GM12892 (cell line): ENCODE results near the gene CCDC80.

ENCODE experiments used
- POLR2A ChIP-seq: IDR thresholded peaks from 2 replicates; pipeline ENCODE4 v1.6.1; 2011; ENCODE audit warnings: low read depth, low read length, control low read depth
- POLR2AphosphoS5 ChIP-seq: IDR thresholded peaks from 2 replicates; pipeline ENCODE4 v1.6.1; 2011; ENCODE audit warnings: low read depth, low read length, control low read depth
- TAF1 ChIP-seq: IDR thresholded peaks from 2 replicates; pipeline ENCODE4 v1.6.1; 2011; ENCODE audit warnings: low read depth, mild to moderate bottlenecking, control low read depth, low read length, borderline replicate concordance

DNA sequence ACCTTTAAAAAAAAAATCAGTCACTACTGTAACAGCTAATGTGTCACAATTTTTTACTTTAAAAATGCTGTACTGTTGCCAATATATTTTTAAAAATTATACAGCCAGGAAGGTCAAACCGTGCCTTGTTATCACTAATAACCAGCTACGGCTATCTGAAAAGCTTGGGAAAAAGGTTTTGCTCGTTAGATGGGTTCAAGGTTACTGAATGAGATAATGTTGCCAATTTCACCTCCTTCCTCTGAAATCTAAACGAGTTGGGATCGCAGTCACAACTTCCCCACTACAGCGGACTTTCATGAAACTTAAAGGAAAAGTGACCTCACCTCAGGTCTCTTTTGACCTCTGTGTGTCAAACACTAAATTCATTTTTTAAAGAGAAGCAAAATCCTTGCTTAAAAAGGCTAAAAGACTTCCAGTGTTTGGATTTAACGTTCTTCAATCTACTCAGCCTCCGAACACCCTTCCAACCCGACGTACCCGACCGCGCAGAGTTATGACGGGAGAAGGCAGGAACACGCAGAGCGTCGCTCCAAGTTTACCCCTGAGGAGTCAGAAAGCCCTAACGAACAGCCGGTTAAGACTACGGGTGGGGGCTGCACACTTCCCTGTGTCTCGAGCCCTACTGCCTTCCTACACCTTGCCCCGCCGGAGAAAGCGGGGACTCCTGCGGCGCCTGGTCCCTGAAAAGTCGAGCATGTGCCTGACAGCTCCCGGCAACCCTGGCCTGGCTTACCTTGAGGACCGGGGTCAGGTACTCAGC lies 80.0 kb downstream of the CCDC80 start:
- TF ChIP-seq POLR2A (no peak), POLR2AphosphoS5 (no peak; the same call in 1 of the 2 replicates), TAF1 (no peak)
